ENCODE data around the gene PRSS56. TPM values are rescaled to one million over a fixed set of nuclear protein-coding genes. Genes with fewer than 3 reads are reported as not detected.

Gene PRSS56
- total RNA-seq, 1 donor from 2014 or later: not detected

- no peak overlapping the region for H2AFZ ChIP-seq (ENCODE audit: low read depth, low read length)
- TF ChIP-seq, protein P1, sequence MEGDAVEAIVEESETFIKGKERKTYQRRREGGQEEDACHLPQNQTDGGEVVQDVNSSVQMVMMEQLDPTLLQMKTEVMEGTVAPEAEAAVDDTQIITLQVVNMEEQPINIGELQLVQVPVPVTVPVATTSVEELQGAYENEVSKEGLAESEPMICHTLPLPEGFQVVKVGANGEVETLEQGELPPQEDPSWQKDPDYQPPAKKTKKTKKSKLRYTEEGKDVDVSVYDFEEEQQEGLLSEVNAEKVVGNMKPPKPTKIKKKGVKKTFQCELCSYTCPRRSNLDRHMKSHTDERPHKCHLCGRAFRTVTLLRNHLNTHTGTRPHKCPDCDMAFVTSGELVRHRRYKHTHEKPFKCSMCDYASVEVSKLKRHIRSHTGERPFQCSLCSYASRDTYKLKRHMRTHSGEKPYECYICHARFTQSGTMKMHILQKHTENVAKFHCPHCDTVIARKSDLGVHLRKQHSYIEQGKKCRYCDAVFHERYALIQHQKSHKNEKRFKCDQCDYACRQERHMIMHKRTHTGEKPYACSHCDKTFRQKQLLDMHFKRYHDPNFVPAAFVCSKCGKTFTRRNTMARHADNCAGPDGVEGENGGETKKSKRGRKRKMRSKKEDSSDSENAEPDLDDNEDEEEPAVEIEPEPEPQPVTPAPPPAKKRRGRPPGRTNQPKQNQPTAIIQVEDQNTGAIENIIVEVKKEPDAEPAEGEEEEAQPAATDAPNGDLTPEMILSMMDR (IDR thresholded peaks at IDR 0.05; ENCODE audit: insufficient read depth, low read depth, low read length): no peak
- TF ChIP-seq EZH2 (IDR thresholded peaks at IDR 0.05; ENCODE audit: insufficient read depth, low read length): no peak
- no peak overlapping the region for H3K9ac ChIP-seq (ENCODE audit: low read length)
- Mint-ChIP-seq H3K36me3 (ENCODE audit: low read depth, unreplicated experiment) (peaks cover 39% of the 10 kb centered on the region), H3K27ac (ENCODE audit: unreplicated experiment) (no peak overlapping the region), H3K27me3 (ENCODE audit: low read depth, unreplicated experiment) (no peaks in the 10 kb centered on the region), H3K4me1 (ENCODE audit: low read depth, unreplicated experiment) (peaks cover 27% of the 10 kb centered on the region), H3K4me3 (ENCODE audit: unreplicated experiment) (no peak overlapping the region), H3K9me3 (ENCODE audit: unreplicated experiment) (no peaks in the 10 kb centered on the region)
- H3K9me3 ChIP-seq (ENCODE audit: insufficient read depth, low read depth, low read length): no peaks in the 10 kb centered on the region
- peaks cover 12% of the 10 kb centered on the region for H3K4me1 ChIP-seq (ENCODE audit: insufficient read depth, low read length)
- FAIRE-seq (no peak), DNase-seq (ENCODE audit: low read depth) (no peak)
- no peak overlapping the region for H3K4me2 ChIP-seq (ENCODE audit: low read length)
- H3K36me3 ChIP-seq (ENCODE audit: insufficient read depth, low read length): peaks cover 45% of the 10 kb centered on the region
- no peaks in the 10 kb centered on the region for H3K79me2 ChIP-seq (ENCODE audit: insufficient read depth, low read length)
- no peak overlapping the region for H3K4me3 ChIP-seq (ENCODE audit: insufficient read depth, low read depth, low read length)
- no peak overlapping the region for H3K27ac ChIP-seq (ENCODE audit: low read depth, low read length)
- H3K27me3 ChIP-seq (ENCODE audit: insufficient read depth, low read length): no peaks in the 10 kb centered on the region
- H4K20me1 ChIP-seq (ENCODE audit: insufficient read depth, low read length): peaks cover 14% of the 10 kb centered on the region
Observed at GRCh38 chr2:232571026-232571474, 50.9 kb downstream of the PRSS56 start.

GRCh38 chr2:232573042-232573441, 52.9 kb downstream of the PRSS56 start:
- no peak overlapping the region for H3K4me2 ChIP-seq (ENCODE audit: low read length)
- H4K20me1 ChIP-seq (ENCODE audit: insufficient read depth, low read length): peaks cover 14% of the 10 kb centered on the region
- FAIRE-seq (no peak), DNase-seq (ENCODE audit: low read depth) (no peak)
- H3K4me1 ChIP-seq (ENCODE audit: insufficient read depth, low read length): peaks cover 20% of the 10 kb centered on the region
- peaks cover 37% of the 10 kb centered on the region for H3K4me1 Mint-ChIP-seq (ENCODE audit: low read depth, unreplicated experiment)
- no peaks in the 10 kb centered on the region for H3K27me3 Mint-ChIP-seq (ENCODE audit: low read depth, unreplicated experiment)
- H3K9ac ChIP-seq (ENCODE audit: low read length): no peak overlapping the region
- no peak overlapping the region for H3K27ac ChIP-seq (ENCODE audit: low read depth, low read length)
- no peaks in the 10 kb centered on the region for H3K27me3 ChIP-seq (ENCODE audit: insufficient read depth, low read length)
- no peaks in the 10 kb centered on the region for H3K9me3 ChIP-seq (ENCODE audit: insufficient read depth, low read depth, low read length)
- H3K4me3 Mint-ChIP-seq (ENCODE audit: unreplicated experiment): no peak overlapping the region
- H3K27ac Mint-ChIP-seq (ENCODE audit: unreplicated experiment): no peak overlapping the region
- H3K36me3 ChIP-seq (ENCODE audit: insufficient read depth, low read length): peaks cover 26% of the 10 kb centered on the region
- TF ChIP-seq EZH2 (IDR thresholded peaks at IDR 0.05; ENCODE audit: insufficient read depth, low read length): no peak
- TF ChIP-seq, protein P1 (IDR thresholded peaks at IDR 0.05; ENCODE audit: insufficient read depth, low read depth, low read length): no peak
- H2AFZ ChIP-seq (ENCODE audit: low read depth, low read length): no peak overlapping the region
- H3K79me2 ChIP-seq (ENCODE audit: insufficient read depth, low read length): no peaks in the 10 kb centered on the region
- H3K36me3 Mint-ChIP-seq (ENCODE audit: low read depth, unreplicated experiment): peaks cover 26% of the 10 kb centered on the region
- no peaks in the 10 kb centered on the region for H3K9me3 Mint-ChIP-seq (ENCODE audit: unreplicated experiment)
- no peak overlapping the region for H3K4me3 ChIP-seq (ENCODE audit: insufficient read depth, low read depth, low read length)

DNA sequence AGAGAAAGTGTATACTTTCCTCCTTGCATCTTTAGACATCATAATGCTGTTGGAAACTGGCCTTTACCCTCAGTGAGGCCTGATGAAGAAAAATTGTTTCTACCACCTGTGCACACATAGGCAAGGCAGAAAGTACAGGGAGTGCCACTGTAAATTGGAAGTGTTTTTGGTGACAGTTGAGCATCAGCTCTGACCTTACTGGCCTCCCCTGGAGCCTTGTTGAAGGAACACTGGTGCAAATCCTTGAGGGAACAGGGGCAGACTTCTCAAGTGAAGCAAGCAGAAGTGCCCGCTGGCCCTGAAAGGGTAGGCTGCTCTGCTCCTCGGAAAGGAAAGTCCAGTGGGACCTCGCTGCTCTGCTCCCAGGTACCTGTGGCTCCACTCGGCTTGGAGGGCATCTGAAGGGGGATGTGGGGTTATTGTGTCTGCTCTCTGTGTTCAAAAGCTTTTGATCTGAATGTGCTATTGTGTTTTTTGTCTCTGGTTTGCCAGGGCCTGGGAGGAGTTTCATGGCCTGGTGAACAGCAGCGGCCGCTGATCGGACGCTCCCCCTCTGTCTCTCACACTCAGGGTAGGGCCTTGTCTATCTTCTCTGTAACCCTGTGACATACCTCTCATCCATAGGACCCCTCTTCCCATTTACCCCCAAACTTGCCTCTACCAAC, 53.7 kb downstream of the PRSS56 start:
- H3K36me3 Mint-ChIP-seq (ENCODE audit: low read depth, unreplicated experiment): peaks cover 22% of the 10 kb centered on the region
- H3K27ac Mint-ChIP-seq (ENCODE audit: unreplicated experiment): peak overlapping the region; percentile 75
- FAIRE-seq (no peak), DNase-seq (ENCODE audit: low read depth) (no peak)
- Histone ChIP-seq H3K27me3 (ENCODE audit: insufficient read depth, low read length) (no peaks in the 10 kb centered on the region), H3K4me1 (ENCODE audit: insufficient read depth, low read length) (peaks cover 14% of the 10 kb centered on the region), H3K9ac (ENCODE audit: low read length) (no peak overlapping the region), H3K9me3 (ENCODE audit: insufficient read depth, low read depth, low read length) (no peaks in the 10 kb centered on the region), H3K4me2 (ENCODE audit: low read length) (no peak overlapping the region), H4K20me1 (ENCODE audit: insufficient read depth, low read length) (peaks cover 14% of the 10 kb centered on the region), H2AFZ (ENCODE audit: low read depth, low read length) (no peak overlapping the region), H3K27ac (ENCODE audit: low read depth, low read length) (peak overlapping the region; percentile 6), H3K79me2 (ENCODE audit: insufficient read depth, low read length) (no peaks in the 10 kb centered on the region), H3K4me3 (ENCODE audit: insufficient read depth, low read depth, low read length) (no peak overlapping the region), H3K36me3 (ENCODE audit: insufficient read depth, low read length) (peaks cover 21% of the 10 kb centered on the region)
- no peaks in the 10 kb centered on the region for H3K9me3 Mint-ChIP-seq (ENCODE audit: unreplicated experiment)
- TF ChIP-seq, protein P1 (IDR thresholded peaks at IDR 0.05; ENCODE audit: insufficient read depth, low read depth, low read length): no peak
- no peak for TF ChIP-seq EZH2 (IDR thresholded peaks at IDR 0.05; ENCODE audit: insufficient read depth, low read length)
- H3K27me3 Mint-ChIP-seq (ENCODE audit: low read depth, unreplicated experiment): no peaks in the 10 kb centered on the region
- peaks cover 30% of the 10 kb centered on the region for H3K4me1 Mint-ChIP-seq (ENCODE audit: low read depth, unreplicated experiment)
- no peak overlapping the region for H3K4me3 Mint-ChIP-seq (ENCODE audit: unreplicated experiment)
